COLO668 (cell line): ENCODE measurements around the gene NOSTRIN.
A peak's percentile ranks its signal among the peaks of the same experiment; 100 is the strongest.
"Not testable (repeated sequence)": the region's sequence is repeated elsewhere in the genome, so short reads cannot be mapped to it uniquely, and the experiment has no call there.

Experiments
- DNase-seq: peaks from one replicate; lab custom pipeline; 2025; ENCODE audit not compliant: unreplicated experiment; lab: John Stamatoyannopoulos, UW

Gene NOSTRIN

GRCh38 chr2:168867164-168867563, 64.7 kb downstream of the NOSTRIN start:
- DNase-seq = not testable (repeated sequence)

GRCh38 chr2:168870369-168870768, 67.9 kb downstream of the NOSTRIN start:
- DNase-seq = not testable (repeated sequence)

- not testable (repeated sequence) for DNase-seq
These were observed 68.4 kb downstream of the NOSTRIN start for GRCh38 chr2:168870824-168871223.

GRCh38 chr2:168874368-168875054, 72.1 kb downstream of the NOSTRIN start:
- DNase-seq = no peak

- not testable (repeated sequence) for DNase-seq
These were observed 79.7 kb downstream of the NOSTRIN start for GRCh38 chr2:168882163-168882562.

- DNase-seq = no peak
These were observed 82.5 kb downstream of the NOSTRIN start for GRCh38 chr2:168884975-168885374.

GRCh38 chr2:168889635-168890005, 87.2 kb downstream of the NOSTRIN start:
- no peak for DNase-seq

GRCh38 chr2:168890006-168890782, 87.8 kb downstream of the NOSTRIN start, which contains the start of gene SPC25:
Gene SPC25, minus strand, starts transcription at chr2:168890430. Its CDS starts 911 bp downstream, at chr2:168889519.
- DNase-seq = peak; percentile 91

GRCh38 chr2:168892327-168892726, 89.9 kb downstream of the NOSTRIN start:
- no peak for DNase-seq

- DNase-seq = no peak
These were observed 91.7 kb downstream of the NOSTRIN start for GRCh38 chr2:168894101-168894500.

GRCh38 chr2:168894720-168895119, 92.3 kb downstream of the NOSTRIN start:
- DNase-seq = no peak

GRCh38 chr2:168895771-168896170, 93.3 kb downstream of the NOSTRIN start:
- DNase-seq = no peak

GRCh38 chr2:168896783-168897182, 94.3 kb downstream of the NOSTRIN start:
- no peak for DNase-seq

- DNase-seq = no peak
These were observed 95.0 kb downstream of the NOSTRIN start for GRCh38 chr2:168897449-168897848.

- no peak for DNase-seq
These were observed 98.6 kb downstream of the NOSTRIN start, which contains the start of gene G6PC2 for GRCh38 chr2:168901003-168901402. Gene G6PC2, plus strand, starts transcription at chr2:168901291. Its CDS starts 41 bp downstream, at chr2:168901332.

- DNase-seq = no peak
These were observed 101.5 kb downstream of the NOSTRIN start for GRCh38 chr2:168903888-168904287.

GRCh38 chr2:168904358-168904757, 101.9 kb downstream of the NOSTRIN start:
- DNase-seq = no peak

- no peak for DNase-seq
These were observed 105.7 kb downstream of the NOSTRIN start for GRCh38 chr2:168907940-168908662.

GRCh38 chr2:168910330-168910729, 107.9 kb downstream of the NOSTRIN start:
- no peak for DNase-seq

GRCh38 chr2:168912466-168912865, 110.0 kb downstream of the NOSTRIN start:
- no peak for DNase-seq

- no peak for DNase-seq
These were observed 110.5 kb downstream of the NOSTRIN start for GRCh38 chr2:168912901-168913369.
